Esophagus squamous epithelium (tissue), 4 donors: ENCODE data around the gene CHAC2.

Experiments used
- POLR2A ChIP-seq, 4 donors: fragments of 450-650 bp; IDR thresholded peaks; one replicate each; pipeline ENCODE4 v1.6.1; 2017; ENCODE audit warnings: antibody characterized with exemption in 4 of 4, mild to moderate bottlenecking in 4 of 4, moderate library complexity in 3 of 4
- TF ChIP-seq, protein P1 (sequence below), 6 experiments: fragments of 450-650 bp in 4 of 6; fragments of 200-600 bp in 2 of 6; sonication (generic) in 2 of 6; IDR thresholded peaks; one replicate each; pipeline ENCODE4 v1.5.1; 2016 to 2019; ENCODE audit warnings: antibody characterized with exemption in 6 of 6, mild to moderate bottlenecking in 4 of 6, moderate library complexity in 4 of 6

DNA sequence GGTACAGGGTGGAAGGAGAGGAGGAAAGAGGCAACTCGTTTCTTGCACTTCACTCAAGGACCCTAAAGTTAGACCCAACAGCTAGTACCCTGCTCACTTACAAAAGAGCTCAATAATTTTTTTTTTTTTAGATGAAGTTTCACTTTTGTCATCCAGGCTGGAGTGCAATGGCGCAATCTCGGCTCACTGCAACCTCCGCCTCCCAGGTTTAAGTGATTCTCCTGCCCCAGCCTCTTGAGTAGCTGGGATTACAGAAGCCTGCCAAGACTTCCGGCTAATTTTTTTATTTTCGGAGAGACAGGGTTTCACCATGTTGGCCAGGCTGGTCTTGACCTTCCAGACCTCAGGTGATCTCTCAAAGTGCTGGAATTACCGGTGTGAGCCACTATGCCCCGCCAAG lies 15.1 kb downstream of the CHAC2 start:
- TF ChIP-seq, protein P1, sequence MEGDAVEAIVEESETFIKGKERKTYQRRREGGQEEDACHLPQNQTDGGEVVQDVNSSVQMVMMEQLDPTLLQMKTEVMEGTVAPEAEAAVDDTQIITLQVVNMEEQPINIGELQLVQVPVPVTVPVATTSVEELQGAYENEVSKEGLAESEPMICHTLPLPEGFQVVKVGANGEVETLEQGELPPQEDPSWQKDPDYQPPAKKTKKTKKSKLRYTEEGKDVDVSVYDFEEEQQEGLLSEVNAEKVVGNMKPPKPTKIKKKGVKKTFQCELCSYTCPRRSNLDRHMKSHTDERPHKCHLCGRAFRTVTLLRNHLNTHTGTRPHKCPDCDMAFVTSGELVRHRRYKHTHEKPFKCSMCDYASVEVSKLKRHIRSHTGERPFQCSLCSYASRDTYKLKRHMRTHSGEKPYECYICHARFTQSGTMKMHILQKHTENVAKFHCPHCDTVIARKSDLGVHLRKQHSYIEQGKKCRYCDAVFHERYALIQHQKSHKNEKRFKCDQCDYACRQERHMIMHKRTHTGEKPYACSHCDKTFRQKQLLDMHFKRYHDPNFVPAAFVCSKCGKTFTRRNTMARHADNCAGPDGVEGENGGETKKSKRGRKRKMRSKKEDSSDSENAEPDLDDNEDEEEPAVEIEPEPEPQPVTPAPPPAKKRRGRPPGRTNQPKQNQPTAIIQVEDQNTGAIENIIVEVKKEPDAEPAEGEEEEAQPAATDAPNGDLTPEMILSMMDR (IDR thresholded peaks at IDR 0.05): no peak
- no peak for TF ChIP-seq POLR2A (IDR thresholded peaks at IDR 0.05)
